Upper lobe of left lung (tissue), 6 donors: Measurements from ENCODE around the gene TSPAN5. TPM values are rescaled to one million over a fixed set of nuclear protein-coding genes. Genes with fewer than 3 reads are reported as not detected.

Experiments
- ATAC-seq, 2 donors: fragments of 200-7000 bp; cut with Tn5 transposase; one replicate each; pipeline ENCODE4 v1.9.1; 2022; ENCODE audit warnings: mild to moderate bottlenecking in 2 of 2, moderate library complexity in 2 of 2; ENCODE audit not compliant: low FRiP score in 2 of 2
- DNase-seq, 2 donors: peaks; one replicate each; pipeline ENCODE4 v3.0.0-alpha.2; 2019 to 2020
- H3K27ac ChIP-seq, 4 donors: fragments of 200-600 bp; sonication (generic); one replicate each; pipeline ENCODE4 v1.5.1; 2016 to 2019
- H3K27me3 ChIP-seq, 4 donors: fragments of 200-600 bp; sonication (generic); one replicate each; pipeline ENCODE4 v1.5.1; 2017 to 2019
- H3K36me3 ChIP-seq, 4 donors: fragments of 200-600 bp; sonication (generic); one replicate each; pipeline ENCODE4 v1.5.1; 2016 to 2019
- H3K4me1 ChIP-seq, 4 donors: fragments of 200-600 bp; sonication (generic); one replicate each; pipeline ENCODE4 v1.5.1; 2018 to 2019
- H3K4me3 ChIP-seq, 4 donors: fragments of 200-600 bp; sonication (generic); one replicate each; pipeline ENCODE4 v1.5.1; 2017 to 2019; ENCODE audit warnings: mild to moderate bottlenecking in 2 of 4, moderate library complexity in 1 of 4
- H3K9me3 ChIP-seq, 4 donors: fragments of 200-600 bp; sonication (generic); one replicate each; pipeline ENCODE4 v1.5.1; 2018 to 2019
- CTCF ChIP-seq, 6 experiments: fragments of 450-650 bp in 4 of 6; fragments of 200-600 bp in 2 of 6; sonication (generic) in 2 of 6; IDR thresholded peaks; one replicate each; pipeline ENCODE4 v1.5.1; 2016 to 2019; ENCODE audit warnings: antibody characterized with exemption in 6 of 6
- EP300 ChIP-seq, 4 donors: sonication (generic); formaldehyde crosslinking; IDR thresholded peaks; one replicate each; pipeline ENCODE4 v1.5.1; 2017; ENCODE audit warnings: antibody characterized with exemption in 4 of 4, control low read depth in 2 of 4
- POLR2A ChIP-seq, 4 donors: fragments of 450-650 bp; IDR thresholded peaks; one replicate each; pipeline ENCODE4 v1.5.1; 2016 to 2017; ENCODE audit warnings: antibody characterized with exemption in 4 of 4, mild to moderate bottlenecking in 2 of 4
- POLR2AphosphoS5 ChIP-seq, 2 donors: sonication (generic); formaldehyde crosslinking; IDR thresholded peaks; one replicate each; pipeline ENCODE4 v1.5.1; 2017; ENCODE audit warnings: antibody characterized with exemption in 2 of 2
- WGBS, 2 donors: methylation state at CpG; one replicate each; pipeline ENCODE4 v1.1.5; 2017 to 2018; 5-methylcytosine and 5-hydroxymethylcytosine counted together
- total RNA-seq, 6 donors: library from RNA; depleted of rRNA in 4 of 6; stranded (reverse); fragments of >200 nt in 4 of 6; gene quantifications; one replicate each; pipeline versions ENCODE4 v1.1.0 to v1.2.1, GENCODE V29; 2016 to 2021
- donor health status: DM: no; HTN: no; CAD: no; lungs with moderate emphysema.
- donor health status: DM: no; HTN: yes; CAD: no; lungs with severe emphysema.

TSPAN5 gene
- total RNA-seq, 6 donors from 2014 or later: 3.1 to 12.5 (median 7.2) TPM

GRCh38 chr4:98634061-98634460 is 24.4 kb downstream of the TSPAN5 start:
- no peak overlapping the region for H3K4me3 ChIP-seq
- 83 to 100% methylated on average over 1 of the region's 1 CpG for WGBS, 2 donors
- no peak for ATAC-seq
- H3K27me3 ChIP-seq: no peaks in the 10 kb centered on the region
- no peaks in the 10 kb centered on the region for H3K4me1 ChIP-seq
- no peaks in the 10 kb centered on the region for H3K36me3 ChIP-seq
- no peaks in the 10 kb centered on the region for H3K9me3 ChIP-seq
- no peak overlapping the region for H3K27ac ChIP-seq
- TF ChIP-seq CTCF (IDR thresholded peaks at IDR 0.05) (no peak), POLR2A (IDR thresholded peaks at IDR 0.05) (no peak), EP300 (IDR thresholded peaks at IDR 0.05) (no peak), POLR2AphosphoS5 (IDR thresholded peaks at IDR 0.05) (no peak)
- no peak for DNase-seq

GRCh38 chr4:98633159-98633558 is 25.3 kb downstream of the TSPAN5 start:
- H3K27ac ChIP-seq: no peak overlapping the region
- no peak for TF ChIP-seq EP300 (IDR thresholded peaks at IDR 0.05)
- no peak for TF ChIP-seq POLR2AphosphoS5 (IDR thresholded peaks at IDR 0.05)
- TF ChIP-seq POLR2A (IDR thresholded peaks at IDR 0.05): no peak
- no peak for TF ChIP-seq CTCF (IDR thresholded peaks at IDR 0.05)
- ATAC-seq: no peak
- WGBS, 2 donors: 88 to 92% methylated on average over 3 of the region's 3 CpGs
- H3K4me1 ChIP-seq: no peaks in the 10 kb centered on the region
- H3K27me3 ChIP-seq: no peaks in the 10 kb centered on the region
- no peak for DNase-seq
- no peak overlapping the region for H3K4me3 ChIP-seq
- H3K9me3 ChIP-seq: no peaks in the 10 kb centered on the region
- H3K36me3 ChIP-seq: no peaks in the 10 kb centered on the region

- Histone ChIP-seq H3K27me3 (no peaks in the 10 kb centered on the region), H3K4me3 (no peak overlapping the region), H3K27ac (no peak overlapping the region), H3K9me3 (no peaks in the 10 kb centered on the region), H3K4me1 (peaks cover 0 to 2% (median 0%) of the 10 kb centered on the region in 4 donors), H3K36me3 (no peaks in the 10 kb centered on the region)
- DNase-seq: no peak
- ATAC-seq: no peak
- no peak for TF ChIP-seq POLR2A (IDR thresholded peaks at IDR 0.05)
- no peak for TF ChIP-seq CTCF (IDR thresholded peaks at IDR 0.05)
- 92 to 98% methylated on average over 4 of the region's 4 CpGs for WGBS, 2 donors
Observed at GRCh38 chr4:98632258-98632657, 26.2 kb downstream of the TSPAN5 start.

GRCh38 chr4:98631506-98631905 is 26.9 kb downstream of the TSPAN5 start:
- H3K9me3 ChIP-seq: no peaks in the 10 kb centered on the region
- 86 to 91% methylated on average over 3 of the region's 3 CpGs for WGBS, 2 donors
- DNase-seq (no peak), ATAC-seq (no peak)
- no peak overlapping the region for H3K27ac ChIP-seq
- no peaks in the 10 kb centered on the region for H3K27me3 ChIP-seq
- no peak overlapping the region for H3K4me3 ChIP-seq
- H3K36me3 ChIP-seq: no peaks in the 10 kb centered on the region
- H3K4me1 ChIP-seq: peaks cover 0 to 2% (median 0%) of the 10 kb centered on the region in 4 donors
- TF ChIP-seq POLR2AphosphoS5 (IDR thresholded peaks at IDR 0.05): no peak
- no peak for TF ChIP-seq CTCF (IDR thresholded peaks at IDR 0.05)
- TF ChIP-seq POLR2A (IDR thresholded peaks at IDR 0.05): no peak
- TF ChIP-seq EP300 (IDR thresholded peaks at IDR 0.05): no peak

GRCh38 chr4:98630737-98631454 is 27.5 kb downstream of the TSPAN5 start:
- Histone ChIP-seq H3K27ac (no peak overlapping the region), H3K9me3 (no peaks in the 10 kb centered on the region), H3K36me3 (no peaks in the 10 kb centered on the region), H3K4me1 (peaks cover 0 to 6% (median 1%) of the 10 kb centered on the region in 4 donors), H3K4me3 (no peak overlapping the region), H3K27me3 (no peaks in the 10 kb centered on the region)
- TF ChIP-seq POLR2AphosphoS5 (IDR thresholded peaks at IDR 0.05) (no peak), POLR2A (IDR thresholded peaks at IDR 0.05) (no peak), CTCF (IDR thresholded peaks at IDR 0.05) (no peak), EP300 (IDR thresholded peaks at IDR 0.05) (no peak)
- peak in 1 of 2 donors; percentile 5 for ATAC-seq
- no peak for DNase-seq
- WGBS, 2 donors: 85 to 87% methylated on average over 8 of the region's 8 CpGs
